SK-N-SH treated with all-trans-retinoic acid at 6 μM for 48 hours (cell line): ENCODE data around the gene ASCL2.

Experiments
- ATAC-seq: fragments of 200-7000 bp; cut with Tn5 transposase; 3 replicates; pipeline ENCODE4 v1.9.1; 2020; ENCODE audit warnings: mild to moderate bottlenecking, moderate library complexity
- ARNTL ChIP-seq: fragments of 450-650 bp; formaldehyde crosslinking; IDR thresholded peaks from 2 replicates; pipeline ENCODE4 v1.5.0; 2020; ENCODE audit warnings: low read depth, mild to moderate bottlenecking, moderate library complexity, borderline replicate concordance
- BACH2 ChIP-seq: fragments of 250-450 bp; sonication (Bioruptor Pico); IDR thresholded peaks from 2 replicates; pipeline ENCODE4 v1.9.0; 2021; ENCODE audit warnings: mild to moderate bottlenecking, borderline replicate concordance
- CSRNP3 ChIP-seq: fragments of 250-450 bp; sonication (Bioruptor Pico); IDR thresholded peaks from 2 replicates; pipeline ENCODE4 v1.5.1; 2021; ENCODE audit warnings: mild to moderate bottlenecking, moderate library complexity
- ESRRG ChIP-seq: fragments of 250-450 bp; sonication (Bioruptor Pico); IDR thresholded peaks from 2 replicates; pipeline ENCODE4 v1.6.1; 2021; ENCODE audit warnings: mild to moderate bottlenecking
- OSR1 ChIP-seq: fragments of 250-450 bp; sonication (Bioruptor Pico); IDR thresholded peaks from 2 replicates; pipeline ENCODE4 v1.8.0; 2022; ENCODE audit warnings: moderate library complexity, mild to moderate bottlenecking, inconsistent platforms
- PATZ1 ChIP-seq: fragments of 250-450 bp; sonication (Bioruptor Pico); IDR thresholded peaks from 2 replicates; pipeline ENCODE4 v1.8.0; 2020; ENCODE audit warnings: mild to moderate bottlenecking, moderate library complexity, borderline replicate concordance
- POU6F1 ChIP-seq: fragments of 250-450 bp; sonication (Bioruptor Pico); IDR thresholded peaks from 2 replicates; pipeline ENCODE4 v1.8.0; 2021; ENCODE audit warnings: low read depth, mild to moderate bottlenecking, moderate library complexity, borderline replicate concordance
- PPARA ChIP-seq: fragments of 250-450 bp; sonication (Bioruptor Pico); IDR thresholded peaks from 2 replicates; pipeline ENCODE4 v1.5.0; 2020; ENCODE audit warnings: mild to moderate bottlenecking, borderline replicate concordance
- RARB ChIP-seq: fragments of 250-450 bp; sonication (Bioruptor Pico); IDR thresholded peaks from 2 replicates; pipeline ENCODE4 v1.8.0; 2021; ENCODE audit warnings: mild to moderate bottlenecking, moderate library complexity
- SNAI2 ChIP-seq: fragments of 250-450 bp; sonication (Bioruptor Pico); IDR thresholded peaks from 2 replicates; pipeline ENCODE4 v1.5.0; 2020; ENCODE audit warnings: mild to moderate bottlenecking, moderate library complexity
- TOX ChIP-seq: fragments of 250-450 bp; sonication (Bioruptor Pico); IDR thresholded peaks from 2 replicates; pipeline ENCODE4 v1.8.0; 2021; ENCODE audit warnings: mild to moderate bottlenecking, moderate library complexity, borderline replicate concordance
- TSHZ2 ChIP-seq: fragments of 250-450 bp; sonication (Bioruptor Pico); IDR thresholded peaks from 2 replicates; pipeline ENCODE4 v1.5.0; 2020; ENCODE audit warnings: mild to moderate bottlenecking, moderate library complexity
- ZC3H10 ChIP-seq: fragments of 250-450 bp; sonication (Bioruptor Pico); IDR thresholded peaks from 2 replicates; pipeline ENCODE4 v1.5.1; 2021; ENCODE audit warnings: mild to moderate bottlenecking, moderate library complexity
- ZFP3 ChIP-seq: fragments of 250-450 bp; sonication (Bioruptor Pico); IDR thresholded peaks from 2 replicates; pipeline ENCODE4 v1.5.0; 2020; ENCODE audit warnings: mild to moderate bottlenecking, moderate library complexity
- ZNF565 ChIP-seq: fragments of 450-650 bp; formaldehyde crosslinking; conservative IDR thresholded peaks from 2 replicates; pipeline ENCODE4 v1.5.0; 2020; ENCODE audit warnings: low read depth, mild to moderate bottlenecking, moderate library complexity
- ZNF70 ChIP-seq: fragments of 450-650 bp; formaldehyde crosslinking; IDR thresholded peaks from 2 replicates; pipeline ENCODE4 v1.5.0; 2020; ENCODE audit warnings: mild to moderate bottlenecking, moderate library complexity
- TF ChIP-seq, protein P1 (sequence below): fragments of 250-450 bp; sonication (Bioruptor Pico); IDR thresholded peaks from 2 replicates; pipeline ENCODE4 v1.5.1; 2020; ENCODE audit warnings: low read depth, mild to moderate bottlenecking, moderate library complexity

The ASCL2 gene

GRCh38 chr11:2263724-2264360, 6.5 kb downstream of the ASCL2 start:
- no peak for ATAC-seq
- TF ChIP-seq ZNF70 (CRISPR knock-in tag) (no peak), ESRRG (CRISPR knock-in tag) (no peak), PATZ1 (CRISPR knock-in tag) (no peak), OSR1 (CRISPR knock-in tag) (no peak), ARNTL (no peak), RARB (CRISPR knock-in tag) (no peak), SNAI2 (CRISPR knock-in tag) (no peak), TSHZ2 (CRISPR knock-in tag) (no peak), ZFP3 (no peak), ZC3H10 (no peak)
- TF ChIP-seq, all 23 proteins: peak for 0

DNA sequence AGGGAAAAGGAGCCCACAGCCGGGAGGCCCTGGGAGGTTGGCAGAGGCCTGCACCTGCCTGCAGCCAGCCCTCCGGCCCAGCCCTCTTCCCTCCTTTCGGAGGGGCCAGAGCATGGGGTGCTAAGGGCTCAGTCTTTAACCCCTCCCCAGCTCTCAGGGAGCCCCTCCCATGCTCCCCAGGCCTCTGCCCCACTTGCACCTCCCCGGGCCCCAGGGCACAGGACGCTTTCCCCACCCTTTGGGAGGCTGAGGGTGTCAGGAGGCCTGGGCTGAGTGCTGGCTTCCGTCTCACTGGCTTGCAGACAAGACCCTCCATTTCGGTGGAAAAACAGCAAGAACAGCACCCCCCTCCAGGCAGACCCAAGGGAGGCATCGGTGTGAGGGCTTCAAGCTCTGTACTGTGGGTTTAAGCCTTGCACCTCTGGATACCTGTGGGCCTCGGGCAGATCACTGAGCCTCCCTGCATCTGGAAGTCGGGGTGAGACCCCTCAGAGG, 7.3 kb downstream of the ASCL2 start:
- TF ChIP-seq ARNTL (no peak), ZC3H10 (no peak), PPARA (CRISPR knock-in tag) (no peak), RARB (CRISPR knock-in tag) (no peak)
- TF ChIP-seq, protein P1, sequence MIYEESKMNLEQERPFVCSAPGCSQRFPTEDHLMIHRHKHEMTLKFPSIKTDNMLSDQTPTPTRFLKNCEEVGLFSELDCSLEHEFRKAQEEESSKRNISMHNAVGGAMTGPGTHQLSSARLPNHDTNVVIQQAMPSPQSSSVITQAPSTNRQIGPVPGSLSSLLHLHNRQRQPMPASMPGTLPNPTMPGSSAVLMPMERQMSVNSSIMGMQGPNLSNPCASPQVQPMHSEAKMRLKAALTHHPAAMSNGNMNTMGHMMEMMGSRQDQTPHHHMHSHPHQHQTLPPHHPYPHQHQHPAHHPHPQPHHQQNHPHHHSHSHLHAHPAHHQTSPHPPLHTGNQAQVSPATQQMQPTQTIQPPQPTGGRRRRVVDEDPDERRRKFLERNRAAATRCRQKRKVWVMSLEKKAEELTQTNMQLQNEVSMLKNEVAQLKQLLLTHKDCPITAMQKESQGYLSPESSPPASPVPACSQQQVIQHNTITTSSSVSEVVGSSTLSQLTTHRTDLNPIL (CRISPR knock-in tag) = no peak
- no peak for ATAC-seq

DNA sequence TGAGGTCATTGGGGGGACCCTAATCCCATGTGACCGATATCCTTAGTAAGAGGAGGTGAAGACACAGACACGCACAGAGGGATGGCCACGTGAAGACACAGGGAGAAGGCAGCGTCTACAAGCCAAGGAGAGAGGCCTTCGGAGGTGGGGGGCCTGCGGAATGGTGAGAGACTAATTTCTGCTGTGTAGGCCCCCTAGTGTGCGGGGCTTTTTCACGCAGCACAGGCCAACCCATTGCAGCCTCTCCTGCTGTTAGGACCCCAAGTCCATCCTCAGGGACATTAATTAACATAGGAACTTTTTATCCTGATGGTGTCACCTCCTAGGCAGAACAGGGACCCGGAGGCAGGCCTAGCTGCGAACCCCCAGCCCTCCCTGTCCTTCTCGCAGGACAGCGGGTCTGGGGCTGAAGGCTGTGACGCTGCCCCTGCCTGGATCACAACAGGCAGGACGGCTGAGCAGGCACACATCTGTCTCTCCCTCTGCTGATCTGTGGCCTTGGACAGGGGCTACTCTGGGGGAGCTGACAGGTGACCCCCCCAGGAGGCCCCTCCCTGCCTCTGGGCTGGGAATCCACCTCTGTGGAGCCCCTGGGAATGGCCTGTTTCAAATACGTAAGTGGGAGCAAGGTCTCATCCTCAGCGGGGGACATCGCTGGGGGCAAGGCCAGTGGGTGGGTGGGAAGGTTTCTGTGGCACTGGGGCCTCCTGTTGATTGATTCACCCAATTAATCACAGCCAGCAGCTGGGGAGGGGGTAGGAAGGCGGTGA, 7.9 kb downstream of the ASCL2 start:
- no peak for TF ChIP-seq TOX (CRISPR knock-in tag)
- TF ChIP-seq POU6F1 (CRISPR knock-in tag) = no peak
- no peak for TF ChIP-seq OSR1 (CRISPR knock-in tag)
- no peak for TF ChIP-seq ARNTL
- no peak for TF ChIP-seq CSRNP3 (CRISPR knock-in tag)
- TF ChIP-seq SNAI2 (CRISPR knock-in tag) = no peak
- TF ChIP-seq PPARA (CRISPR knock-in tag) = no peak
- no peak for TF ChIP-seq ZNF565 (CRISPR knock-in tag)
- TF ChIP-seq BACH2 (CRISPR knock-in tag) = no peak

More for the DNA sequence above, 7.9 kb downstream of the ASCL2 start:
- no peak for ATAC-seq
